GM12878 (cell line): ENCODE data around the gene KRTAP5-7. TPM values are rescaled to one million over a fixed set of nuclear protein-coding genes. Genes with fewer than 3 reads are reported as not detected.

Source experiments
- ATAC-seq: fragments of 200-7000 bp; cut with Tn5 transposase; 3 replicates; pipeline ENCODE4 v1.9.1; 2020; ENCODE audit warnings: mild to moderate bottlenecking, moderate library complexity
- BruUV-seq: library from RNA; stranded (reverse); fragments of 400-500 nt; replicated peaks from 2 replicates; lab custom pipeline; 2021; lab: Mats Ljungman, UMichigan
- CTCF ChIA-PET: fragments of 300-600 bp; sonication (Branson Sonifier 250); formaldehyde crosslinking; extraction: SDS; loops from one replicate; lab custom pipeline; 2021; ENCODE audit warnings: inconsistent platforms; lab: Yijun Ruan, JAX
- POLR2A ChIA-PET: fragments of 350-600 bp; formaldehyde crosslinking; extraction: SDS; loops from one replicate; lab custom pipeline; 2021; ENCODE audit warnings: inconsistent platforms; lab: Charles Lee
- RAD21 ChIA-PET: fragments of 300-600 bp; sonication (Branson Sonifier 250); formaldehyde crosslinking; loops from one replicate; lab custom pipeline; 2023; ENCODE audit warnings: antibody characterized with exemption; ENCODE audit not compliant: unreplicated experiment; lab: Charles Lee
- SMC1A ChIA-PET: fragments of 300-600 bp; sonication (Branson Sonifier 250); formaldehyde crosslinking; loops from one replicate; lab custom pipeline; 2023; ENCODE audit not compliant: unreplicated experiment, uncharacterized antibody; lab: Charles Lee
- DNase-seq: peaks from one replicate; pipeline ENCODE4 v3.0.0-alpha.2; 2011; ENCODE audit warnings: low read depth, low spot score
- FAIRE-seq: peaks from 3 replicates; lab custom pipeline; 2011; peaks lifted over from hg19 to GRCh38; lab: Jason Lieb, UNC
- H2AFZ ChIP-seq: 2 replicates; pipeline ENCODE4 v1.6.0; 2011; ENCODE audit warnings: low read depth, low read length, control low read depth; ENCODE audit not compliant: control insufficient read depth
- H3K27ac ChIP-seq: 2 replicates; pipeline ENCODE4 v1.5.1; 2011; ENCODE audit warnings: control low read depth; ENCODE audit not compliant: control insufficient read depth, insufficient read depth
- H3K27me3 ChIP-seq, 2 experiments: replicated peaks in 1 of 2; 2 replicates each; pipeline versions ENCODE4 v1.6.0 to v1.6.1; 2011; ENCODE audit warnings: low read length in 1 of 2; ENCODE audit not compliant: control insufficient read depth in 2 of 2, insufficient read depth in 2 of 2
- H3K36me3 ChIP-seq, 2 experiments: 2 replicates each; pipeline ENCODE4 v1.5.1; 2011; ENCODE audit warnings: low read length in 1 of 2; ENCODE audit not compliant: control insufficient read depth in 2 of 2, insufficient read depth in 2 of 2
- H3K4me1 ChIP-seq: 2 replicates; pipeline ENCODE4 v1.6.1; 2011; ENCODE audit warnings: mild to moderate bottlenecking, low read length, moderate library complexity, mixed read lengths; ENCODE audit not compliant: control insufficient read depth, insufficient read depth
- H3K4me2 ChIP-seq: 2 replicates; pipeline ENCODE4 v1.6.0; 2011; ENCODE audit warnings: control low read depth; ENCODE audit not compliant: control insufficient read depth, insufficient read depth
- H3K4me3 ChIP-seq: fragments of 200-600 bp; sonication (generic); 2 replicates; pipeline ENCODE4 v1.5.1; 2016
- H3K79me2 ChIP-seq: 2 replicates; pipeline ENCODE4 v1.6.0; 2011; ENCODE audit warnings: low read length; ENCODE audit not compliant: control insufficient read depth, insufficient read depth
- H3K9ac ChIP-seq: 2 replicates; pipeline ENCODE4 v1.8.0; 2011; ENCODE audit warnings: low read length, control low read depth, mixed read lengths; ENCODE audit not compliant: control insufficient read depth, insufficient read depth
- H3K9me3 ChIP-seq: replicated peaks from 3 replicates; pipeline ENCODE4 v1.5.1; 2011; ENCODE audit warnings: mild to moderate bottlenecking, low read length; ENCODE audit not compliant: control insufficient read depth, insufficient read depth
- H4K20me1 ChIP-seq: 2 replicates; pipeline ENCODE4 v1.6.0; 2011; ENCODE audit not compliant: control insufficient read depth, insufficient read depth
- BACH1 ChIP-seq: fragments of 450-650 bp; IDR thresholded peaks from 2 replicates; pipeline ENCODE4 v1.6.1; 2017; ENCODE audit warnings: mild to moderate bottlenecking, borderline replicate concordance
- BHLHE40 ChIP-seq, 2 experiments: fragments of 450-650 bp in 1 of 2; IDR thresholded peaks; 2 replicates each; pipeline ENCODE4 v1.6.1; 2011 to 2017; ENCODE audit warnings: low read depth in 2 of 2, borderline replicate concordance in 1 of 2, improper control_type of control experiment in 1 of 2, low read length in 1 of 2, mild to moderate bottlenecking in 1 of 2
- CBX5 ChIP-seq: sonication (generic); IDR thresholded peaks from 2 replicates; pipeline ENCODE4 v1.6.1; 2016; ENCODE audit warnings: low read depth, moderate library complexity, mild to moderate bottlenecking, inconsistent platforms
- CREM ChIP-seq: IDR thresholded peaks from 2 replicates; pipeline ENCODE4 v1.6.1; 2014; ENCODE audit warnings: antibody characterized with exemption, low read depth
- FOXK2 ChIP-seq: fragments of 450-650 bp; IDR thresholded peaks from 2 replicates; pipeline ENCODE4 v1.6.1; 2017; ENCODE audit warnings: mild to moderate bottlenecking, moderate library complexity
- KLF5 ChIP-seq: fragments of 450-650 bp; IDR thresholded peaks from 2 replicates; pipeline ENCODE4 v1.6.1; 2014; ENCODE audit warnings: mild to moderate bottlenecking; ENCODE audit not compliant: partially characterized antibody
- MEF2A ChIP-seq: IDR thresholded peaks from 2 replicates; pipeline ENCODE4 v1.6.1; 2011; ENCODE audit warnings: low read depth, mild to moderate bottlenecking, low read length, moderate library complexity; ENCODE audit not compliant: insufficient read depth
- NR2C2 ChIP-seq: IDR thresholded peaks from 2 replicates; pipeline ENCODE4 v1.6.1; 2011; ENCODE audit warnings: borderline replicate concordance, low read depth; ENCODE audit not compliant: control insufficient read depth, insufficient read length
- PAX5 ChIP-seq: IDR thresholded peaks from 2 replicates; pipeline ENCODE4 v1.6.1; 2011; ENCODE audit warnings: low read depth, low read length, borderline replicate concordance
- RCOR1 ChIP-seq: conservative IDR thresholded peaks from 2 replicates; pipeline ENCODE4 v1.6.1; 2012; ENCODE audit warnings: low read depth, low read length, improper control_type of control experiment
- SIN3A ChIP-seq: IDR thresholded peaks from 2 replicates; pipeline ENCODE4 v1.6.1; 2012; ENCODE audit warnings: low read depth, low read length, improper control_type of control experiment
- WGBS: methylation state at CpG from one replicate; pipeline ENCODE4 v1.1.6; 2016; ENCODE audit warnings: low lambda C conversion rate; ENCODE audit not compliant: insufficient replicate concordance, insufficient coverage; ENCODE audit errors: missing lambda C conversion rate; 5-methylcytosine and 5-hydroxymethylcytosine counted together
- in situ Hi-C: fragments of 300-500 bp; cut with MboI; formaldehyde crosslinking; loops from 9 replicates; pipeline ENCODE4 v1.14.3; 2018; ENCODE audit warnings: mixed read lengths
- intact Hi-C: fragments of 100-400 bp; cut with micrococcal nuclease; formaldehyde crosslinking; loops from one replicate; pipeline ENCODE4 v1.14.2; 2022; ENCODE audit not compliant: unreplicated experiment
- polyA plus RNA-seq, 11 experiments: library from polyadenylated mRNA; depleted of rRNA in 4 of 11; unstranded in 6 of 11; stranded (reverse) in 5 of 11; fragments of >200 nt; fragmentation: Nextera tagmentation in 4 of 11; fragmentation: Illumina TruSeq in 1 of 11; extraction: Ambion mirVana in 4 of 11; extraction: Trizol in 1 of 11; gene quantifications; 1 replicate in 1 of 11; 2 replicates in 10 of 11; pipeline versions ENCODE4 v1.2.1 to v1.2.3, GENCODE V29; 2011 to 2016; ENCODE audit warnings: inconsistent platforms in 2 of 11, missing spikeins in 2 of 11, low read depth in 1 of 11
- total RNA-seq, 4 experiments: library from RNA; depleted of rRNA in 3 of 4; stranded (reverse); fragments of >200 nt in 3 of 4; fragmentation: Illumina TruSeq in 1 of 4; extraction: Trizol in 1 of 4; gene quantifications; 2 replicates each; pipeline versions ENCODE4 v1.2.1 to v1.2.3, GENCODE V29; 2013 to 2021
- TF ChIP-seq, protein P1 (sequence below), 3 experiments: IDR thresholded peaks in 2 of 3; conservative IDR thresholded peaks in 1 of 3; 2 replicates each; pipeline ENCODE4 v1.5.1; 2011; ENCODE audit warnings: low read depth in 3 of 3, low read length in 3 of 3, mild to moderate bottlenecking in 3 of 3, control low read depth in 2 of 3, moderate library complexity in 2 of 3, inconsistent platforms in 1 of 3, mixed read lengths in 1 of 3; ENCODE audit not compliant: control insufficient read depth in 2 of 3, insufficient read depth in 1 of 3; ENCODE audit errors: extremely low read depth in 1 of 3
- TF ChIP-seq, protein P2 (sequence below): IDR thresholded peaks from 2 replicates; pipeline ENCODE4 v1.6.1; 2011; ENCODE audit warnings: borderline replicate concordance, low read depth, mild to moderate bottlenecking, moderate library complexity, mixed read lengths, low read length; ENCODE audit not compliant: insufficient read depth; ENCODE audit errors: extremely low read length
- TF ChIP-seq, protein P3 (sequence below): IDR thresholded peaks from 2 replicates; pipeline ENCODE4 v1.6.1; 2012; ENCODE audit warnings: low read depth, low read length, improper control_type of control experiment

KRTAP5-7 gene
- total and polyA plus RNA-seq, 10 of the 15 experiments (the other 5 are each of a cell fraction or from before 2014, with no cell fraction given), result 0.07 to 0.23 (median 0.19) TPM; not detected in 6

DNA sequence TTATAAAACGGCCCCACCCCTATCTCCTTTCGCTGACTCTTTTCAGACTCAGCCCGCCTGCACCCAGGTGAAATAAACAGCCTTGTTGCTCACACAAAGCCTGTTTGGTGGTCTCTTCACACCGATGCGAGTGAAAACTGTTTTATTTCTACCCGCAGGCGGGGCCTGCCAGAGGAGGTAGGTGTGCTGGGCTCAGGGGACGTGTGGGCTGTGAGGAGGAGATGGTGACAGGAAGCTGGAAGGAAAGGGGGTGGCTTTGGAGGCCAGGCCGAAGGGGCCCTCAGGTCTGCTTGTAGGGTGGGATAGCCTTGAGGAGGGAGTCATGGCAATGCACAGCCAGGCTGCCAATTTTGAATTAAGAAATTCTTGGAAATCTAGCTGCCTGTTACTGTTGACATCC is 21.3 kb upstream of the KRTAP5-7 start:
- Histone ChIP-seq H3K36me3 (peaks cover 5 to 6% of the 10 kb centered on the region in 2 experiments; a peak in 3 of 4 replicates), H3K9me3 (no peaks in the 10 kb centered on the region; the same call in 2 of the 3 replicates), H2AFZ (no peak overlapping the region), H3K4me2 (no peak overlapping the region), H3K4me1 (0 out of 2 replicates have a peak, but pooled peaks cover 2% of the 10 kb centered on the region), H3K27me3 (no peaks in the 10 kb centered on the region), H3K27ac (no peak overlapping the region), H3K79me2 (no peaks in the 10 kb centered on the region), H3K4me3 (no peak overlapping the region), H4K20me1 (no peaks in the 10 kb centered on the region), H3K9ac (no peak overlapping the region)
- TF ChIP-seq FOXK2 (no peak), SIN3A (no peak), CBX5 (no peak)
- intact Hi-C loops (no loop called here), in situ Hi-C loops (no loop called here)
- SMC1A ChIA-PET, result interaction anchor here (1.0 to 1.1 kb wide), 3 partner anchors 14 to 37 kb away, joined by 3 read pairs; no protein-coding TSS in a partner anchor
- 93% methylated on average over 9 of the region's 9 CpGs for WGBS
- POLR2A ChIA-PET, result no interaction called here
- FAIRE-seq, result no peak
- CTCF ChIA-PET, result no interaction called here
- no TSS peak for BruUV-seq
- RAD21 ChIA-PET, result no interaction called here
- no peak for DNase-seq
- no peak for ATAC-seq

DNA sequence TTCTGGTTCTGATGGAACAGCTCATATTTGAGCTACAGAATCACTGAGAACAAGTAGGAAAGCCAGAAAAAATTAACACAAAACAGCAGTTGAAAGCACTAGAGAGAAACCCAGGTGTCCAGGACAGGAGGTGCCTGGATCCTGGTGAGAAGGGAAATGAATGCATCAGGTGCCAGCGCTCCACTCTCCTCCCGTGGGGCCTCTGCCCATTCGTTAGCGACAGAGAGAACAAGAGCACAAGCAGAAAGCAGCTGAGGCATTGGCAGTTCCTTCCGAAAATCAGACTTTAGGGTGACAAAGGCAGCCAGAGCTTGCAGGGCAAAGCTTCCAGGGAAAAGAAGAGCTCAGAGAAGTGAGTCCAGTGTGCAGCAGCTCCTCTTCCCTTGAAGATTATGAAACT is 20.0 kb upstream of the KRTAP5-7 start:
- ChIA-PET CTCF (interaction anchor here (0.6 to 0.7 kb wide), 2 partner anchors 87 to 1218 kb away, joined by 3 read pairs; no protein-coding TSS in a partner anchor), POLR2A (interaction anchor here (0.6 kb wide), 1 partner anchor 81 kb away, joined by 3 read pairs; no protein-coding TSS in a partner anchor), RAD21 (no interaction called here), SMC1A (no interaction called here)
- Histone ChIP-seq H4K20me1 (no peaks in the 10 kb centered on the region), H3K27me3 (no peaks in the 10 kb centered on the region), H3K9ac (no peak overlapping the region), H3K4me2 (no peak overlapping the region), H3K9me3 (no peaks in the 10 kb centered on the region; the same call in 2 of the 3 replicates), H3K36me3 (peaks cover 0 to 2% of the 10 kb centered on the region in 2 experiments; a peak in 3 of 4 replicates), H3K4me3 (no peak overlapping the region), H3K79me2 (no peaks in the 10 kb centered on the region), H3K27ac (no peak overlapping the region), H3K4me1 (0 out of 2 replicates have a peak, but pooled peaks cover 2% of the 10 kb centered on the region), H2AFZ (no peak overlapping the region)
- ATAC-seq (no peak), DNase-seq (no peak), FAIRE-seq (no peak)
- no TSS peak for BruUV-seq
- intact Hi-C loops, result no loop called here
- in situ Hi-C loops, result no loop called here
- no peak for TF ChIP-seq PAX5
- TF ChIP-seq CREM, result no peak
- TF ChIP-seq, protein P1, sequence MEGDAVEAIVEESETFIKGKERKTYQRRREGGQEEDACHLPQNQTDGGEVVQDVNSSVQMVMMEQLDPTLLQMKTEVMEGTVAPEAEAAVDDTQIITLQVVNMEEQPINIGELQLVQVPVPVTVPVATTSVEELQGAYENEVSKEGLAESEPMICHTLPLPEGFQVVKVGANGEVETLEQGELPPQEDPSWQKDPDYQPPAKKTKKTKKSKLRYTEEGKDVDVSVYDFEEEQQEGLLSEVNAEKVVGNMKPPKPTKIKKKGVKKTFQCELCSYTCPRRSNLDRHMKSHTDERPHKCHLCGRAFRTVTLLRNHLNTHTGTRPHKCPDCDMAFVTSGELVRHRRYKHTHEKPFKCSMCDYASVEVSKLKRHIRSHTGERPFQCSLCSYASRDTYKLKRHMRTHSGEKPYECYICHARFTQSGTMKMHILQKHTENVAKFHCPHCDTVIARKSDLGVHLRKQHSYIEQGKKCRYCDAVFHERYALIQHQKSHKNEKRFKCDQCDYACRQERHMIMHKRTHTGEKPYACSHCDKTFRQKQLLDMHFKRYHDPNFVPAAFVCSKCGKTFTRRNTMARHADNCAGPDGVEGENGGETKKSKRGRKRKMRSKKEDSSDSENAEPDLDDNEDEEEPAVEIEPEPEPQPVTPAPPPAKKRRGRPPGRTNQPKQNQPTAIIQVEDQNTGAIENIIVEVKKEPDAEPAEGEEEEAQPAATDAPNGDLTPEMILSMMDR (IDR thresholded peaks at IDR 0.05 in 2 of 3, conservative IDR thresholded peaks at IDR 0.05 in 1 of 3; ENCODE audit: control insufficient read depth in 2 of 3, extremely low read depth in 1 of 3, insufficient read depth in 1 of 3, low read depth in 3 of 3, low read length in 3 of 3), result no peak
- no peak for TF ChIP-seq KLF5
- TF ChIP-seq, protein P2, sequence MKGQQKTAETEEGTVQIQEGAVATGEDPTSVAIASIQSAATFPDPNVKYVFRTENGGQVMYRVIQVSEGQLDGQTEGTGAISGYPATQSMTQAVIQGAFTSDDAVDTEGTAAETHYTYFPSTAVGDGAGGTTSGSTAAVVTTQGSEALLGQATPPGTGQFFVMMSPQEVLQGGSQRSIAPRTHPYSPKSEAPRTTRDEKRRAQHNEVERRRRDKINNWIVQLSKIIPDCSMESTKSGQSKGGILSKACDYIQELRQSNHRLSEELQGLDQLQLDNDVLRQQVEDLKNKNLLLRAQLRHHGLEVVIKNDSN, result no peak
- TF ChIP-seq MEF2A, result no peak
- no peak for TF ChIP-seq BHLHE40 (IDR thresholded peaks at IDR 0.05; ENCODE audit: borderline replicate concordance in 1 of 2, low read depth in 2 of 2, low read length in 1 of 2)
- no peak for TF ChIP-seq BACH1
- TF ChIP-seq RCOR1, result no peak
- TF ChIP-seq, protein P3, sequence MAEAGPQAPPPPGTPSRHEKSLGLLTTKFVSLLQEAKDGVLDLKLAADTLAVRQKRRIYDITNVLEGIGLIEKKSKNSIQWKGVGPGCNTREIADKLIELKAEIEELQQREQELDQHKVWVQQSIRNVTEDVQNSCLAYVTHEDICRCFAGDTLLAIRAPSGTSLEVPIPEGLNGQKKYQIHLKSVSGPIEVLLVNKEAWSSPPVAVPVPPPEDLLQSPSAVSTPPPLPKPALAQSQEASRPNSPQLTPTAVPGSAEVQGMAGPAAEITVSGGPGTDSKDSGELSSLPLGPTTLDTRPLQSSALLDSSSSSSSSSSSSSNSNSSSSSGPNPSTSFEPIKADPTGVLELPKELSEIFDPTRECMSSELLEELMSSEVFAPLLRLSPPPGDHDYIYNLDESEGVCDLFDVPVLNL, result no peak
- no peak for TF ChIP-seq NR2C2
- WGBS, result 79% methylated on average over 5 of the region's 5 CpGs
